Suprapubic skin (tissue), 4 donors: ENCODE measurements around the gene CDK13.
"Not testable (repeated sequence)": the region's sequence is repeated elsewhere in the genome, so short reads cannot be mapped to it uniquely, and the experiment has no call there.

Experiments used
- EP300 ChIP-seq: sonication (generic); formaldehyde crosslinking; IDR thresholded peaks from one replicate; pipeline ENCODE4 v1.6.1; 2017; ENCODE audit warnings: antibody characterized with exemption
- POLR2A ChIP-seq, 2 donors: fragments of 450-650 bp; IDR thresholded peaks; one replicate each; pipeline ENCODE4 v1.6.1; 2017; ENCODE audit warnings: antibody characterized with exemption in 2 of 2, mild to moderate bottlenecking in 2 of 2, moderate library complexity in 2 of 2
- POLR2AphosphoS5 ChIP-seq, 3 donors: sonication (generic); formaldehyde crosslinking; IDR thresholded peaks; one replicate each; pipeline ENCODE4 v1.6.1; 2017; ENCODE audit warnings: antibody characterized with exemption in 3 of 3
- TF ChIP-seq, protein P1 (sequence below), 2 donors: fragments of 200-600 bp in 1 of 2; fragments of 450-650 bp in 1 of 2; sonication (generic) in 1 of 2; IDR thresholded peaks; one replicate each; pipeline ENCODE4 v1.5.1; 2016 to 2019; ENCODE audit warnings: antibody characterized with exemption in 2 of 2, mild to moderate bottlenecking in 1 of 2, moderate library complexity in 1 of 2

DNA sequence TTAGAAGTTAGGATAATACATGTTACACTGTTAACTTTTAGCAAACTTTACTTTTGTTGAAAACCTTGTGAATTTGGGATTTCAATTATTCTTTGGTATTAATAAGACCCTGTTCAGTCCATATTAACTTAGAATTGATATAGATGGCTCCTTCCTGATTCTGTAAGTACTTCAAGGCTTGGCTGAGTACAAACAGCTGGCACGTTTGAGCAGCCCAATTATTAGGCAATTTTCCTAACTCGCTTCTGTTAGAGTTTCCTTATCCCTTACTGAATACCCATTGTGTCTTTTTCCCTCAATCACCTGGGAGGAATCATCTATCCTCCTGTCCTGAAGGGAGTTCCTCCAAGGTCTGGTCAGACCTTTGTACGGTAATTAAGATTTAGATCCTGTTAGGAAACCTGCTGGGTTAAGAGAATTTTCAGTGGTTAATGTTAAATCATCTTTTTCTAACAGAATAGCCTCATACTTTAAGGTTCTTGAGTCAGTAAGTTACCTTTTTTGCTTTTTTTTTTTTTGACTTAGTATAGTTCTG is 195.6 kb downstream of the CDK13 start:
- TF ChIP-seq, protein P1, sequence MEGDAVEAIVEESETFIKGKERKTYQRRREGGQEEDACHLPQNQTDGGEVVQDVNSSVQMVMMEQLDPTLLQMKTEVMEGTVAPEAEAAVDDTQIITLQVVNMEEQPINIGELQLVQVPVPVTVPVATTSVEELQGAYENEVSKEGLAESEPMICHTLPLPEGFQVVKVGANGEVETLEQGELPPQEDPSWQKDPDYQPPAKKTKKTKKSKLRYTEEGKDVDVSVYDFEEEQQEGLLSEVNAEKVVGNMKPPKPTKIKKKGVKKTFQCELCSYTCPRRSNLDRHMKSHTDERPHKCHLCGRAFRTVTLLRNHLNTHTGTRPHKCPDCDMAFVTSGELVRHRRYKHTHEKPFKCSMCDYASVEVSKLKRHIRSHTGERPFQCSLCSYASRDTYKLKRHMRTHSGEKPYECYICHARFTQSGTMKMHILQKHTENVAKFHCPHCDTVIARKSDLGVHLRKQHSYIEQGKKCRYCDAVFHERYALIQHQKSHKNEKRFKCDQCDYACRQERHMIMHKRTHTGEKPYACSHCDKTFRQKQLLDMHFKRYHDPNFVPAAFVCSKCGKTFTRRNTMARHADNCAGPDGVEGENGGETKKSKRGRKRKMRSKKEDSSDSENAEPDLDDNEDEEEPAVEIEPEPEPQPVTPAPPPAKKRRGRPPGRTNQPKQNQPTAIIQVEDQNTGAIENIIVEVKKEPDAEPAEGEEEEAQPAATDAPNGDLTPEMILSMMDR (IDR thresholded peaks at IDR 0.05), result not testable (repeated sequence)
- TF ChIP-seq POLR2A (IDR thresholded peaks at IDR 0.05); EP300; POLR2AphosphoS5 (IDR thresholded peaks at IDR 0.05): not testable (repeated sequence)
